ENCODE data around the gene VPS11. TPM values are rescaled to one million over a fixed set of nuclear protein-coding genes. Genes with fewer than 3 reads are reported as not detected.

Gene VPS11
- total RNA-seq, 1 experiment from 2014 or later, result 20.2 TPM

GRCh38 chr11:119041821-119042514 lies 25.6 kb upstream of the VPS11 start (continued):
- TF ChIP-seq HMGXB4 (CRISPR knock-in tag; IDR thresholded peaks at IDR 0.05) (no peak), ZNF425 (CRISPR knock-in tag; conservative IDR thresholded peaks at IDR 0.05) (no peak)

- H3K27me3 Mint-ChIP-seq (ENCODE audit: low read depth), result no peaks in the 10 kb centered on the region
- ChIA-PET POLR2A (no interaction called here), CTCF (interaction anchor here (1.3 kb wide), 1 partner anchor 24 kb away, joined by 4 read pairs; the partner anchor contains the start of gene VPS11)
- no peak for ATAC-seq
- H3K4me1 Mint-ChIP-seq, result peaks cover 21% of the 10 kb centered on the region
- no peak for DNase-seq (ENCODE audit: low spot score)
- no peak overlapping the region; the same call in 1 of the 2 replicates for H3K27ac Mint-ChIP-seq
- H3K4me3 Mint-ChIP-seq, result no peak overlapping the region
- no peaks in the 10 kb centered on the region for H3K9me3 Mint-ChIP-seq
- peaks cover 28% of the 10 kb centered on the region for H3K36me3 Mint-ChIP-seq
- TF ChIP-seq FOXJ3 (CRISPR knock-in tag; IDR thresholded peaks at IDR 0.05; ENCODE audit: borderline replicate concordance) (no peak), STAT6 (CRISPR knock-in tag; conservative IDR thresholded peaks at IDR 0.05; ENCODE audit: low read depth) (no peak), GABPB1 (CRISPR knock-in tag; IDR thresholded peaks at IDR 0.05) (no peak), ARID4B (CRISPR knock-in tag; IDR thresholded peaks at IDR 0.05; ENCODE audit: borderline replicate concordance) (no peak), ZNF423 (CRISPR knock-in tag; IDR thresholded peaks at IDR 0.05) (no peak), NFYB (CRISPR knock-in tag; conservative IDR thresholded peaks at IDR 0.05; ENCODE audit: low read depth) (no peak), CBFB (CRISPR knock-in tag; IDR thresholded peaks at IDR 0.05; ENCODE audit: low read depth) (no peak), AFF4 (CRISPR knock-in tag; IDR thresholded peaks at IDR 0.05; ENCODE audit: borderline replicate concordance) (no peak), FOXK1 (CRISPR knock-in tag; IDR thresholded peaks at IDR 0.05) (no peak), CREB1 (CRISPR knock-in tag; IDR thresholded peaks at IDR 0.05) (no peak), ZBTB43 (CRISPR knock-in tag; IDR thresholded peaks at IDR 0.05) (no peak), PRRX2 (CRISPR knock-in tag; IDR thresholded peaks at IDR 0.05) (no peak), GRHL2 (CRISPR knock-in tag; IDR thresholded peaks at IDR 0.05; ENCODE audit: insufficient replicate concordance, severe bottlenecking) (no peak), E2F5 (CRISPR knock-in tag; IDR thresholded peaks at IDR 0.05) (no peak)
Measured at GRCh38 chr11:119042927-119043326, 24.7 kb upstream of the VPS11 start.

All from WTC11 (cell line).